Measurements from ENCODE around the gene FBRSL1.
A peak's percentile ranks its signal among the peaks of the same experiment; 100 is the strongest.

Gene FBRSL1

GRCh38 chr12:132498931-132499330, 9.0 kb downstream of the FBRSL1 start:
- Histone ChIP-seq H3K27ac (peak overlapping the region in 1 of 11 experiments; percentile 65; a peak in 2 of 22 replicates), H4K20me1 (peaks cover 98 to 100% (median 99%) of the 10 kb centered on the region in 11 experiments)
- TF ChIP-seq Cebpa-rat (IDR thresholded peaks at IDR 0.05) = no peak

GRCh38 chr12:132500142-132500855, 10.3 kb downstream of the FBRSL1 start:
- TF ChIP-seq Cebpa-rat (IDR thresholded peaks at IDR 0.05) = no peak
- peaks cover 98 to 100% (median 99%) of the 10 kb centered on the region in 11 experiments for H4K20me1 ChIP-seq
- peak overlapping the region in 1 of 10 experiments; percentile 18; a peak in 3 of 20 replicates for H3K4me3 ChIP-seq
- no peaks in the 10 kb centered on the region for H3K36me3 ChIP-seq
- peaks cover 98 to 100% (median 99%) of the 10 kb centered on the region in 10 experiments for H3K4me1 ChIP-seq
- H3K27ac ChIP-seq = peak overlapping the region in 8 of 11 experiments; percentile 11 to 58 (median 50); a peak in 15 of 22 replicates
- H3K27me3 ChIP-seq = no peaks in the 10 kb centered on the region
- peak overlapping the region; percentile 84 to 100 (median 99) for H3K4me2 ChIP-seq
- H3K9me3 ChIP-seq (replicated peaks in 1 of 11) = no peaks in the 10 kb centered on the region
- peak overlapping the region; percentile 21 to 72 (median 57); a peak in 19 of 22 replicates for H3K9ac ChIP-seq

More at GRCh38 chr12:132498931-132499330, 9.0 kb downstream of the FBRSL1 start:
- Histone ChIP-seq H3K27me3 (no peaks in the 10 kb centered on the region), H3K9me3 (replicated peaks in 1 of 11) (no peaks in the 10 kb centered on the region), H3K4me3 (no peak overlapping the region; a peak in 1 of 20 replicates), H3K9ac (peak overlapping the region in 9 of 11 experiments; percentile 22 to 78 (median 65); a peak in 10 of 22 replicates), H3K36me3 (peaks cover 0 to 12% (median 0%) of the 10 kb centered on the region in 11 experiments; a peak in 1 of 22 replicates), H3K4me2 (peak overlapping the region; percentile 84 to 100 (median 99); a peak in 21 of 22 replicates), H3K4me1 (peaks cover 98 to 100% (median 99%) of the 10 kb centered on the region in 10 experiments)

GRCh38 chr12:132500856-132501180, 10.9 kb downstream of the FBRSL1 start:
- H3K9me3 ChIP-seq (replicated peaks in 1 of 11) = no peaks in the 10 kb centered on the region
- H3K27me3 ChIP-seq = no peaks in the 10 kb centered on the region
- peaks cover 98 to 100% (median 99%) of the 10 kb centered on the region in 11 experiments for H4K20me1 ChIP-seq
- H3K4me2 ChIP-seq = peak overlapping the region; percentile 84 to 100 (median 99)
- H3K27ac ChIP-seq = peak overlapping the region in 10 of 11 experiments; percentile 6 to 58 (median 46); a peak in 17 of 22 replicates
- no peaks in the 10 kb centered on the region for H3K36me3 ChIP-seq
- H3K4me1 ChIP-seq = peaks cover 98 to 100% (median 99%) of the 10 kb centered on the region in 10 experiments
- TF ChIP-seq Cebpa-rat (IDR thresholded peaks at IDR 0.05) = no peak
- H3K9ac ChIP-seq = peak overlapping the region; percentile 21 to 72 (median 57); a peak in 21 of 22 replicates
- peak overlapping the region in 1 of 10 experiments; percentile 18; a peak in 3 of 20 replicates for H3K4me3 ChIP-seq

- Histone ChIP-seq H4K20me1 (peaks cover 98 to 100% (median 99%) of the 10 kb centered on the region in 11 experiments), H3K9ac (peak overlapping the region; percentile 21 to 72 (median 57); a peak in 21 of 22 replicates), H3K27me3 (no peaks in the 10 kb centered on the region), H3K9me3 (replicated peaks in 1 of 11) (no peaks in the 10 kb centered on the region), H3K4me2 (peak overlapping the region; percentile 84 to 100 (median 99)), H3K4me1 (peaks cover 98 to 100% (median 99%) of the 10 kb centered on the region in 10 experiments), H3K4me3 (peak overlapping the region in 1 of 10 experiments; percentile 18; a peak in 3 of 20 replicates), H3K36me3 (no peaks in the 10 kb centered on the region), H3K27ac (peak overlapping the region in 10 of 11 experiments; percentile 6 to 58 (median 46); a peak in 18 of 22 replicates)
- no peak for TF ChIP-seq Cebpa-rat (IDR thresholded peaks at IDR 0.05)
Observed at GRCh38 chr12:132501204-132501940, 11.4 kb downstream of the FBRSL1 start.

GRCh38 chr12:132502149-132502881, 12.4 kb downstream of the FBRSL1 start:
- no peaks in the 10 kb centered on the region for H3K36me3 ChIP-seq
- H3K27ac ChIP-seq = peak overlapping the region in 3 of 11 experiments; percentile 13 to 28 (median 22); a peak in 4 of 22 replicates
- no peaks in the 10 kb centered on the region for H3K9me3 ChIP-seq (replicated peaks in 1 of 11)
- no peak for TF ChIP-seq Cebpa-rat (IDR thresholded peaks at IDR 0.05)
- no peak overlapping the region for H3K4me3 ChIP-seq
- H4K20me1 ChIP-seq = peaks cover 98 to 100% (median 99%) of the 10 kb centered on the region in 11 experiments
- H3K4me1 ChIP-seq = peaks cover 98 to 100% (median 99%) of the 10 kb centered on the region in 10 experiments
- H3K27me3 ChIP-seq = no peaks in the 10 kb centered on the region
- H3K9ac ChIP-seq = peak overlapping the region in 7 of 11 experiments; percentile 24 to 72 (median 66); a peak in 8 of 22 replicates
- H3K4me2 ChIP-seq = peak overlapping the region; percentile 84 to 100 (median 99)

- Histone ChIP-seq H3K36me3 (peaks cover 0 to under 1% (median 0%) of the 10 kb centered on the region in 11 experiments; a peak in 1 of 22 replicates), H3K9me3 (replicated peaks in 1 of 11) (no peaks in the 10 kb centered on the region), H3K9ac (no peak overlapping the region), H3K27ac (no peak overlapping the region), H3K4me1 (peaks cover 98 to 100% (median 99%) of the 10 kb centered on the region in 10 experiments), H3K27me3 (no peaks in the 10 kb centered on the region), H4K20me1 (peaks cover 98 to 100% (median 99%) of the 10 kb centered on the region in 11 experiments), H3K4me3 (no peak overlapping the region), H3K4me2 (peak overlapping the region; percentile 87 to 99 (median 93); a peak in 19 of 22 replicates)
- TF ChIP-seq Cebpa-rat (IDR thresholded peaks at IDR 0.05) = no peak
Observed at GRCh38 chr12:132502882-132503193, 12.9 kb downstream of the FBRSL1 start.

- Histone ChIP-seq H4K20me1 (peaks cover 98 to 100% (median 99%) of the 10 kb centered on the region in 11 experiments), H3K27me3 (no peaks in the 10 kb centered on the region), H3K4me3 (no peak overlapping the region), H3K36me3 (peaks cover 7 to 9% (median 8%) of the 10 kb centered on the region in 11 experiments; a peak in 19 of 22 replicates), H3K9ac (peak overlapping the region in 6 of 11 experiments; percentile 11 to 38 (median 30); a peak in 7 of 22 replicates), H3K9me3 (replicated peaks in 1 of 11) (no peaks in the 10 kb centered on the region), H3K4me2 (peak overlapping the region; percentile 87 to 99 (median 93)), H3K27ac (peak overlapping the region in 3 of 11 experiments; percentile 8 to 65 (median 18); a peak in 1 of 22 replicates), H3K4me1 (peaks cover 98 to 100% (median 99%) of the 10 kb centered on the region in 10 experiments)
- no peak for TF ChIP-seq Cebpa-rat (IDR thresholded peaks at IDR 0.05)
Observed at GRCh38 chr12:132503618-132504204, 13.8 kb downstream of the FBRSL1 start.
